Osteocyte (in vitro differentiated cells): ENCODE results near the gene MKI67. TPM values are rescaled to one million over a fixed set of nuclear protein-coding genes. Genes with fewer than 3 reads are reported as not detected.

Experiments
- DNase-seq: peaks from one replicate; pipeline ENCODE4 v3.0.0; 2021; ENCODE audit warnings: mixed read lengths; ENCODE audit not compliant: unreplicated experiment; ENCODE audit errors: extremely low spot score
- H3K27ac Mint-ChIP-seq: one replicate; pipeline ENCODE4 v1.8.0; 2021; ENCODE audit warnings: mild to moderate bottlenecking, mixed read lengths; ENCODE audit not compliant: unreplicated experiment
- H3K27me3 Mint-ChIP-seq: one replicate; pipeline ENCODE4 v1.8.0; 2021; ENCODE audit warnings: mixed read lengths; ENCODE audit not compliant: unreplicated experiment
- H3K36me3 Mint-ChIP-seq: one replicate; pipeline ENCODE4 v1.8.0; 2021; ENCODE audit warnings: mixed read lengths; ENCODE audit not compliant: unreplicated experiment
- H3K4me1 Mint-ChIP-seq: one replicate; pipeline ENCODE4 v1.8.0; 2021; ENCODE audit warnings: mixed read lengths; ENCODE audit not compliant: unreplicated experiment
- H3K4me3 Mint-ChIP-seq: one replicate; pipeline ENCODE4 v1.8.0; 2021; ENCODE audit warnings: mild to moderate bottlenecking, moderate library complexity, mixed read lengths; ENCODE audit not compliant: unreplicated experiment
- H3K9me3 Mint-ChIP-seq: one replicate; pipeline ENCODE4 v1.8.0; 2021; ENCODE audit warnings: mixed read lengths; ENCODE audit not compliant: unreplicated experiment
- total RNA-seq: library from RNA; stranded (reverse); gene quantifications from 2 replicates; pipeline ENCODE4 v1.2.1, GENCODE V29; 2021
- TF ChIP-seq, protein P1 (sequence below): fragments of 200-600 bp; sonication (generic); IDR thresholded peaks from 2 replicates; pipeline ENCODE4 v1.5.0; 2021; ENCODE audit warnings: antibody characterized with exemption, mild to moderate bottlenecking, moderate library complexity

MKI67 gene
- total RNA-seq, 1 donor from 2014 or later = 19.3 TPM

GRCh38 chr10:128052696-128053095, 73.5 kb downstream of the MKI67 start:
- no peaks in the 10 kb centered on the region for H3K36me3 Mint-ChIP-seq
- H3K27ac Mint-ChIP-seq = no peak overlapping the region
- TF ChIP-seq, protein P1, sequence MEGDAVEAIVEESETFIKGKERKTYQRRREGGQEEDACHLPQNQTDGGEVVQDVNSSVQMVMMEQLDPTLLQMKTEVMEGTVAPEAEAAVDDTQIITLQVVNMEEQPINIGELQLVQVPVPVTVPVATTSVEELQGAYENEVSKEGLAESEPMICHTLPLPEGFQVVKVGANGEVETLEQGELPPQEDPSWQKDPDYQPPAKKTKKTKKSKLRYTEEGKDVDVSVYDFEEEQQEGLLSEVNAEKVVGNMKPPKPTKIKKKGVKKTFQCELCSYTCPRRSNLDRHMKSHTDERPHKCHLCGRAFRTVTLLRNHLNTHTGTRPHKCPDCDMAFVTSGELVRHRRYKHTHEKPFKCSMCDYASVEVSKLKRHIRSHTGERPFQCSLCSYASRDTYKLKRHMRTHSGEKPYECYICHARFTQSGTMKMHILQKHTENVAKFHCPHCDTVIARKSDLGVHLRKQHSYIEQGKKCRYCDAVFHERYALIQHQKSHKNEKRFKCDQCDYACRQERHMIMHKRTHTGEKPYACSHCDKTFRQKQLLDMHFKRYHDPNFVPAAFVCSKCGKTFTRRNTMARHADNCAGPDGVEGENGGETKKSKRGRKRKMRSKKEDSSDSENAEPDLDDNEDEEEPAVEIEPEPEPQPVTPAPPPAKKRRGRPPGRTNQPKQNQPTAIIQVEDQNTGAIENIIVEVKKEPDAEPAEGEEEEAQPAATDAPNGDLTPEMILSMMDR = no peak

GRCh38 chr10:128051548-128051947, 74.7 kb downstream of the MKI67 start:
- H3K4me3 Mint-ChIP-seq = no peak overlapping the region
- DNase-seq = no peak
- TF ChIP-seq, protein P1 = no peak
- no peaks in the 10 kb centered on the region for H3K27me3 Mint-ChIP-seq
- H3K9me3 Mint-ChIP-seq = no peaks in the 10 kb centered on the region
- H3K36me3 Mint-ChIP-seq = no peaks in the 10 kb centered on the region
- no peak overlapping the region for H3K27ac Mint-ChIP-seq
- no peaks in the 10 kb centered on the region for H3K4me1 Mint-ChIP-seq

More at GRCh38 chr10:128052696-128053095, 73.5 kb downstream of the MKI67 start:
- no peaks in the 10 kb centered on the region for H3K27me3 Mint-ChIP-seq
- no peak overlapping the region for H3K4me3 Mint-ChIP-seq
- no peaks in the 10 kb centered on the region for H3K4me1 Mint-ChIP-seq
- no peaks in the 10 kb centered on the region for H3K9me3 Mint-ChIP-seq
- DNase-seq = no peak

DNA sequence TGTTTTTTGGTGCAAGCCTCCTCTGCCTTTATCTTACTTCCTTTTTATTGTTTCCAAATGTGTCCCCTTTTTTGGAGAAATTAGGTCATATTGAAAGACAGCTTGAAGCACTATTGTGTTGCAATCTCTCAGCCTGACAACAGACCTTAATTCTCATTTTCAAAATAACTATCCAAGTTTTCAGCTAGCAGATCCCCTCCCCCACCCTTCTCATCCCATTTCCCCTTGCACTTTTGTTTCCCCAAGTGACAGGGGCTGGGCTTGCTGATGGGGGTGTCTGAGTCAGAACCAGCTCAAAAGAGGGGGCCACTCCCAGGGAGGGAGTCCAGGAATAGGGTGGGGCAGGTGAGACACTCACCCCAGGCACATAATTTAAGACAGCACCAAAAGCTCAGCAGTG, 75.3 kb downstream of the MKI67 start:
- no peak overlapping the region for H3K27ac Mint-ChIP-seq
- H3K4me3 Mint-ChIP-seq = no peak overlapping the region
- no peaks in the 10 kb centered on the region for H3K4me1 Mint-ChIP-seq
- DNase-seq = no peak
- no peaks in the 10 kb centered on the region for H3K36me3 Mint-ChIP-seq
- H3K27me3 Mint-ChIP-seq = no peaks in the 10 kb centered on the region
- H3K9me3 Mint-ChIP-seq = no peaks in the 10 kb centered on the region
- TF ChIP-seq, protein P1 = no peak

- no peak for DNase-seq
- H3K27me3 Mint-ChIP-seq = no peaks in the 10 kb centered on the region
- H3K36me3 Mint-ChIP-seq = no peaks in the 10 kb centered on the region
- no peaks in the 10 kb centered on the region for H3K4me1 Mint-ChIP-seq
- no peaks in the 10 kb centered on the region for H3K9me3 Mint-ChIP-seq
- H3K27ac Mint-ChIP-seq = no peak overlapping the region
- TF ChIP-seq, protein P1 = no peak
- no peak overlapping the region for H3K4me3 Mint-ChIP-seq
These were observed 76.1 kb downstream of the MKI67 start for GRCh38 chr10:128050121-128050516.

DNA sequence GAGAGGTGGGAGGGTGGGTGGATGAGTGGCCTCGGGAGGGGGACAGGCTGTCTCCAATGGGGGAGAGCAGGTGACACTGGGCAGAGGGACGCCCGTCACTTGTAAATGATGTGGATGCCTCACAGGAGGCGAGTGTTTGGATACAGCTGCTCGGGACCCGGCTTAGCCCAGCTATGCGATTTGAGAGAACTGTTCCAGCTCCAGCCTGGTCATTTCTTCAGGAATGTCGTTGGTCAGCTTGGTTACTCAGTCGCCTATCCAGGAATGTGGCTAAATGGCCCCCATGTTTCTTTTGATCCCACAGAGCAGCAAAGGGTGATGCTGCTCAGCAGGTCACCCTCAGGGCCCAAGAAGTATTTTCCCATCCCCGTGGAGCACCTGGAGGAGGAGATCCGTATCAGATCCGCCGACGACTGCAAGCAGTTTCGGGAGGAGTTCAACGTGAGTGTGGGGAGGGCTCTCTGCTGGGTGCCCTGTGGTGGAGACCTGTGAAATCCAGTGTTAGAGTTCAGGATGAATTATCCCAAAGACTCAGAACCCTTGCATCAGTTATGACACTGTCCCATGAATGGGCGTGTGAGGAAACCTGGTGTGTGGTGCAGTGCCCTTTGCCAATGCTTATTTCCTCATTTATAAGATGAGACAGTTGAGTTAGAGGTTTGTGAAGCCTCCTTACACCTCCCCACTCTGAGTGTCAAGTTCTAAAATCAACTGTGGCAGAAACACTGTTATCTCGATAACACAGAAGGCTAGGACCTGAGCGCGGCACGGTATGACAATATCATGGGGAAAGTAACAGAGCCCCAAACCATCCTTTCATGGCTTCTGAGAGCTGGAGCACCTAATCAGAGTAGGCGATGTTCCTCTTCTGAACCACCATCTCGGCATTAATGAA, 76.8 kb downstream of the MKI67 start:
- Mint-ChIP-seq H3K27ac (no peak overlapping the region), H3K9me3 (no peaks in the 10 kb centered on the region), H3K4me1 (no peaks in the 10 kb centered on the region), H3K4me3 (no peak overlapping the region), H3K36me3 (no peaks in the 10 kb centered on the region), H3K27me3 (no peaks in the 10 kb centered on the region)
- no peak for DNase-seq
- TF ChIP-seq, protein P1 = no peak
